HG02870 (cell line): Measurements from ENCODE around the gene MRPL45.

ENCODE experiments used
- ATAC-seq: cut with Tn5 transposase; IDR thresholded peaks from one replicate; pipeline ENCODE4 v1.9.1; 2021; ENCODE audit warnings: mild to moderate bottlenecking, moderate library complexity; ENCODE audit not compliant: unreplicated experiment

Gene MRPL45

DNA sequence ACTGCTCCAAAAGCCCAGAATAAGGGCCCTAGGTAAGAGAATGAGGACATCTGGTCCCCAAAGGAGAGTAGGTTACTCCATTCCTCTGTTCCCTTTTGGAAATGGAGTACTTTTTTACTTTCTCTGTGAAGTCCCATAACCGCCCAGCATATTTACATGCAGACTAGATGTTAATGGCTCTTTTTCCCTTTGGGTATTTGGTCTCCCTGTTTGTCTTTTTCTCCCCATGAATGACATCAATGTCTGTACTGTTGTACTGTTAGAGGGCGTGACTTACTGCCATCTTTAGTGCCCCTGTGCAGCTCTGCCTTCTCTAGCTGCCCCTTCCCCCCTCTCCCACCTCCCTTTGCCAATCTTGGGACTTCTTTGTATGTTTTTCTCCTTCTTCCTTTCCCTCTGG is 27.8 kb downstream of the MRPL45 start:
- ATAC-seq = no peak

DNA sequence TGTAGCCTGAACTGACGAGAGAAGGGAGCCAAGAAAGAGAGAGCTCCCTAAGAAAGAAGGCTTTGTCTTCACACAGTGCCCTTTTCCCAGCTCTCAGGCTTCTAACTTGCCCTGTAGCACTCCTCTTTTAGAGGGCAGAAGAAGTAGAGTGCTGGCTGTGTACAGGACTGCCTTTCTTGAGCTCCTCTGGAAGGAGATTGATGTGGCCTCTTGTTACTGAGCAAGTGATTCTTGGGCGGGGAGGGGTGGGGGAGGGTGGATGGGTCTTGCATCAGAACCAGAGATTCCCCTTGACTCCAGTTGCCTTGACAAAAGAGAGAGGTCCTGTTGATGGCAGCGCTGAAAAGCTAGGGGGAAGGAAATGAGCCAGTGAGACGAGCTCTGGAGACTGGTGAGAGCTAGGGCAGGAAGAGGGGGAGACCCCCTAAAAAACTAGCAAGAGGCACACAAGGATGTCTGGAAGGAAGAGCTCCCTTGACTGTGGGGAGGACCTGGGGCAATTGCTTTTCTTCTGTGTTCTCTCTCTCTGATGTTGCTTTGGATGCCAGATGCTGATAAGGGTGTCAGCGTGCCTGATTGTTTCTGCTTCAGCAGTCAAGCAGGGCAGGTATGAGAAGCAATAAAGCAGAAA is 28.4 kb downstream of the MRPL45 start:
- ATAC-seq = no peak

DNA sequence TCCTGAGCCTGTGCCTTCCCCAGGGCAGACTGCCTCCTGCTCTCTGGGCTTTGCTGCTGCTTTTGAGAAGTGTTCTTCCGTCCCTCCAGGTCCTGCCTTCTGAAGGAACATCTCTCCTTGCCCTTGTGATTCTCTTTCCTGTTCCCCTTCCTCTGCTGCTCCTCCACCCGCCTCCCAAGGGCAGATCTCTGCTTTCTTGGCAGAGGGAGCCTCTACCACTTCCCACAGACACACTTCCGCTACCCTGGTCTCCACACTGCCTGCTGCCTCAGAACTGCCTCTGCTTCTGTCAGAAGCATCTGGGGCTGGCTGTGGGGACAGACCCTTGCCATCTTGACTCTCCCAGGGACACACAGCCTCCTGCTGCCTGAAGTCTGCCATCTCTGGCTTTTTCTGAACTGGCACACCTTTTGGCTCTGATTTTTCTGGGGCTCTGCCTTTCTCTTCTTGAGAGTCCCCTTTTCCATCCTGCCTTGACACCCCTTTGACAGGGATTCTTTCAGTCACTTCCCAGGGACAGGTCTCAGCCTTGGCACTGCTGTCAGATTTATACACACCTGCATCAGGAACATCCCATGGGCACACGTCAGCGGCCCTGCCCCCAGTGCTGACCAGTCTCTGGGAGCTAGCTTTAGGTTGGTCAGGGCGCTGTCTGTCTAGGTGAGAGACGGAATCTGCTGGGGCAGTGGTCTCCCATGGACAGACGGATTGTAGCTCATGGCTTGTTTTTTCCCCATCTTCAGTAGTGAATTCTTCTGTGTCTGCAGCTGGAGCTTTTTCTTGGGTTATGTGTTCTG is 30.2 kb downstream of the MRPL45 start:
- ATAC-seq = no peak

DNA sequence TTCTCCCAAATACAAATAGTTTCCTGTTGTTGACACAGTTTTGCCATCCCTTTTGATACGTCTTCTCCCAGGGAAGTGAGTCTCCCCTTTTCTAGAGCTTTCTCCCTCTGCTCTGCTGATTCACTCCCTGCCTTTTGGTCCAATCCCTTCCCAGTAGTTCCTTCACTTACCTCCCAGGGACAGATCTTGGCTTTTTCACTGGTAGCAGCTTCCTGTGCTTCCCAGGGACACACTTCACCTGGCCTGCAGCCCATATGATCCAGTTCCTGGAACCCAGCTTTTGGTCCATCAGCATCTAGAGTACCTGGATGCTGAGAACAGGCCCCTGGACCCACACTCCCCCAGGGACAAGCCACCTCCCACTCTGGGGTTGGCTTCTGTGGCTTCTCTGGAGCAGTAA is 31.0 kb downstream of the MRPL45 start:
- no peak for ATAC-seq

DNA sequence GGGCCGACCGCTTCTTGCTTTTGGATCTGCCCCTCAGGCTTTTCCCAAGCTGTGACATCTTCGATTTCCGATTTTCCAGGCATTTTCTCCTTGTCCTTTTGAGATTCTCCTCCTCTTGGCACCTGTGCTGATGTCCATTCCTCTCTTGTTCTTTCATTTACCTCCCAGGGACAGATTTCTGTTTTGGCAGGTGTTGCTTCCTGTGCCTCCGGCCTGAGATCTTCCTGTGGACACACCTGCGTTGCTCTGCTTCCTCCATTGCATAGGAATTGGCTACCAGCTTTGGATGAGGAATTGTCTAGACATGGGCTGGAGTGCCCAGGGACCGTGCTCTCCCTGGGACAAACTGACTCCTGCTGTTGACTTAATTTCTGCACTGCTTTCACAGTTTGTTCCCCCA is 31.7 kb downstream of the MRPL45 start:
- ATAC-seq = no peak

DNA sequence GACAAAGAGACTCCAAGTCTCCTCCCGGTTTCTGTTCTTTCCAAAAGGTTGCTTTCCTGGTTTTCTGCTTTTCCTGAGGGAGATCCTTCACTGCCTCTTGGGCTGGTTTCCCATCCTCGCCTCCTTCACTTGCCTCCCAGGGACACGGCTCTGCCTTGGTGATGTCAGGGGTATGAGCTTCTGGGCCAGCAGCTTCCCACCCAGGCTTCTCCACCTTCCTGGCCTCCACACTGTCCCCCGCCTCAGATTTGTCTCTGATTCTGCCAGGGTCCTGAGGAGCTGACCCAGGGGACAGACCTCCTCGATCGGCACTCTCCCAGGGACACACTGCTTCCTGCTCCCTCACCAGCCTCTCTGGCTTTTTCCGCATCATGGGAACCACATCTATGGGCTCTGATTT is 32.3 kb downstream of the MRPL45 start:
- no peak for ATAC-seq

DNA sequence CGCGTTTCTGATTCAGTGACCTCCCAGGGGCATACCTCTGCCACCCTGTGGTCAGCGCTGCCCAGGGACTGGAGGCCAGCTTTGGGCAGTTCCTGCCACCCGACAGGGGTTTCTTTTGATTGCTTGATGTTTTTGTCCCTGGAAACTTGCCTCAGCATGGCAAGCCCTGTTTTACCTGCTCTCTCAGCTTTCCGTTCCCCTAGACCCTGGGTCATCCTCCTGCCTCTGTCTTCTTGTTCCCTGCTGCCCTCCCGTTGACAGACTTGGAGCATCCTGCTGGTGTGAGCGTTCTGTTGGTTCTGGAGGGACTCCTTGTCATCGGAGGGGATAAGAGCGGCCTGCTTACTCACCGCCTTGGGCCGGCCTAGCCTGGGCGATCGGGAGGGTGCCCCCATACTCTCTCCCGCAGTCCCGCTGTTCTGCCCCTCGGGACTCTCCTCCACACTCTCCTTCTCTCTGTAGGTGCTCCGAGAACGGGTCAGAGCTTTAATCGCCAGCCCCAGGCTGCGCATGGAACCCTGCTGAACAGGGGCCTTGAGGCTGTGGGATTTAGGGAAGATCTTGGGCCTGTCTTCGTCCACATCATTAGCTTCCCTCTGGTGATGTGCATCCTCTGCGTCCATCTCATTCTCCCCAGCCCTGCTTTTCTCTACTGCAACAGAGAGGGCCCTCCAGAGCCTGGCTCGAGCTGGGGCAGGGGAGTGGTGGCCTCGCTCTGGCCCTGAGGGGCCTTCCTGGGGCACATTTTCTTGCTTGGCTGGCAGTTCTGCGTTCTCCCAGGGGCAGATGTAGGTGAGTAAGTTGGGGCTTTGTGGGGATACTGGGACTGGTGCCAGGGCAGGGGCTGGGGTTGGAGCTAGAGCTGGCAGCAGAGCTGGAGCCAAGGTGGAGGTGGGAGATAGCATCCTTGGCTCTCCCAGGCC is 33.1 kb downstream of the MRPL45 start:
- ATAC-seq = no peak

DNA sequence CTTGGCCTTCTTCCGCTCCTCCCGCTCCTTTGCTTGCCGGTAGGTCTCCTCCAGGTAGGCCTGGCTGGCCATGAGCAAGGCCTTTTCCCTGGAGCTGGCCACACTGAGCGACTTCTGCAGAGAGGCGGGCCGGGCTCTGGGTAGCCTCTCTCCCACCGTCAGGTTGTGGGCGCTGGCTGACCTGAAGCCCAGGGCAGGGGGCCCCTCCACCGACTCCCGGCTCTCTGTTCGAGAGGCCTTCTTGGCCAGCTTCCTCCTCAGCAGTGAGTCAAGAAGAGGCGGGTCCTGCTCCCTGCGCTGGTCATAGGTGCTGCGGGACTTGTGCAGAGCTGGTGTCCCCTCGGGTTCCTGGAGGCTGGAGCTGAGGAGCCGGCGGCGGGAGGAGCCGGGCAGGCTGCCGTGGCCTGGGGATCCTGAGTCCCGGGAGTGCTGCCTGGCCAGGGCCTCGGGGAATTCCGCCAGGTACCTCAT is 34.0 kb downstream of the MRPL45 start:
- no peak for ATAC-seq

DNA sequence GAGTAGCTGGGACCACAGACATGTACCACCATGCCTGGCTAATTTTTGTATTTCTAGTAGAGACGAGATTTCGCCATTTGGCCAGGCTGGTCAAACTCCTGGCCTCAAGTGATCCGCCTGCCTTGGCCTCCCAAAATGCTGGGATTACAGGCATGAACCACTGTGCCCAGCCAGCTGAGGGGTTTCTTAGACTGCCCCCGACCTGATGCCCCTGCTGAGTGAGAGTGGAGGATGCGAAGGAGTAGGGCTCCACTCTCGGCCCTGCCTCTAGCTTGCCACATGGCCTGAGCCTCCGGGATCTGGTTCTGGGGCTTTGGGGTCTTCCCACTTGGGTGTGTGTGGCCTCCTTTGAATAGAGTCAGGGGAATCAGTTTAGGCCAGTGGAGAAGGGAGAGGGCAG is 35.8 kb downstream of the MRPL45 start:
- no peak for ATAC-seq

DNA sequence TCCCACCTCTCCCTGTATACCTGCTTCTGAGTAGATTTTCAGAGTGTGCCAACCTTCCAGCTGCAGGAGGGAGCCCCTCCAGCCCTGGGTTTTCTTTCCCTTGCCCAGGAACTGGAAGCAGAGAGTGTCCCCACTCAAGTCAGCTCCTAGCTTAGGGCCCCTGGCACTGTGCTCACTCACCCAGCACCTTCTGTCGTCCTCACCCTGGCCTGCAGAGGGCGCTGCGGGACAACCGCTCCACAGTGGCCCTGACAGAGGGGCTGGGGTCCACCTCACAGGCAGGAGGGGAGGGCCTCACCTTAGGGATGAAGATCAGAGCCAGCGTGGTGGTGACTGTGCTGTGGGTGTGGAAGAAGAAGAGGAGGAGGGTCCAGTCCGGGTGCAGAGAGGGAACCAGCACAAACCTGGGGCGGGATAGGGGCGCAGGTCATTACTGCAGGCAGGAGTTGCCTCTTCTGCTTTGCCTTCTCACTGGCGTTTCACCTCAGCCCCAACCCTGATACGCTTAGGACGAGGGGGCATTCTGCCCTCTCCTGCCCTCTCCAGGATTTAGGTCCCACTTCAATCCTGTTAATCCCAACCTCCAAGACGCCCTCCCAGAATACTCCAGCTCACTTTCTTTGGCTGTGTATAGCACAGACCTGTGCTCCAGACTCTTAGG is 36.8 kb downstream of the MRPL45 start:
- no peak for ATAC-seq

DNA sequence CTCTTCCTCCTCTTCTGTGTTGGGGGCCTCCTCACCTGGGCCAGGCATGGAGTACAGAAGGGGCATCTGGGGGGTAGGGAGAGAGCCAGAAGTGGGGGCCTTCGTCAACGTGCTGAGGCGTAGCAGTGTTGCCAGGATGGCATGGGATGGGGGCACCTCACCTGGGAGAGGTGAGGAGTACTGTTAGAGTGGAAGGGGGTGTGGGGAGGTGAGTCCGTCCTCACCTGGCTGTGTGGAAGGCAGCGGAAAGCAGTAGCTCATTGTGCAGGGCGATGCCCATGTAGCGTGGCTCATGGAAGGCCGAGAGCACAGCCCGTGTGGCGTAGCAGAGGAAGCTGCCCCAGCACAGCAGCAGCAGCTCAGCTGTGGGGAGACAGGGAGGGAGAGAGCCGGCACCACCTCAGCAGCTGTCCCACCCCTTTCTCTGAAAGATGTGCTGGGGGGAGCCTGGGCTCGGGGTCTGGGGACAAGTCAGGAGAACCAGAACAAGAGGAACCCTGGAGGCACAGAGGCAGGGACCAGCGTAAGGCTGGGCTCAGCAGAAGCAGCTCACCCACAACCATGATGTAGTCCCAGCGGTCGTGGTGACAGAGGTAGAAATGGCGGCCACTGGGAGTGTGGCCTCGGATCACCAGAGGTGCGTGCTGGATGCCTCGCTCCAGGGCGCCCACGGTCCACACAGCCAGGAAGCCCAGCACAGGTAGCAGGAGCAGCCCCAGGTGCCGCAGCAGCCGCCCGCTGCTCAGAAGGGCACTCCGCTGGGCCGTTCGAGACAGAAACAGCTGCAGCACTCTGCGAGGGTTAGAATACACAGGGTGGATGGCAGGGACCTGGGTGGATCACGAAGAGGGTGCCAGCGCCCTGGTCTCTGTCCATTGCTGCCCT is 37.8 kb downstream of the MRPL45 start:
- ATAC-seq = no peak

DNA sequence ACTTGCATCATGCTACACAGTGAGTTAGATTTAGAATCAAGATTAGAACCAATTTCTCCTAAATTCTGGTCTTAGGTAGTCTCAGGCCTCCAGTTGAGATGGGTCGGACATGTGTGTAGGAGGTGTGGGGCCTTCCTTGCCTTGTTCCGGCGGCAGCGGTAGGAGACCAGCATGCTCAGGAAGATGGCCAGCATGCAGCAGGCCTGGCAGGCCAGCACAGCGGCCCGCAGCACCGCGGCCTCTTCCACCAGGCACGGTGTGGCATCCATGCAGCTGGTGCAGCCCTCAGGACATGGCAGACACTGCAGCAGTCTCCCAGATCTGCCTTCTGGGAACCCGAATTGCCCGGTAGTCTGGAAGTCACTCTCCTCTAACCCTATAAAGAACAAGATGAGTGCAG is 39.9 kb downstream of the MRPL45 start:
- ATAC-seq = no peak

DNA sequence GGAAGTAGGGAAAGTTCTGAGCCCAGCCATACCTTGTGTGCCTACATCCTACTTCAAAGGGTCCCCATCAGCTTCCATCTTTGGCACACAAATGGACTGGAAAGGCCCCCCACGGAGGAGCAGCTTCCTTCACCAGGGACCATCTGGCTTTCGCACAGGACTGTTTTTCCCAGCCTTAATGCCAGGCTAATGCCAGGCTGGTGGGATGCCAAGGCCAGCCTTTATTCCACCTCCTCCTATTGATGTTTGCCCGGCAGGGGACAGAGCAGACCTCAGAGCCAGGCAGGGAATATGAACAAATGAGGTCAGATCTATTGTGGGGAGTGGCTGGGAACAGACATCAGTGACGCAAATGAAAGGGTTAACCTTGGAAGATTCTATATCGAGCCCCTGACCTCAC is 41.1 kb downstream of the MRPL45 start:
- no peak for ATAC-seq

DNA sequence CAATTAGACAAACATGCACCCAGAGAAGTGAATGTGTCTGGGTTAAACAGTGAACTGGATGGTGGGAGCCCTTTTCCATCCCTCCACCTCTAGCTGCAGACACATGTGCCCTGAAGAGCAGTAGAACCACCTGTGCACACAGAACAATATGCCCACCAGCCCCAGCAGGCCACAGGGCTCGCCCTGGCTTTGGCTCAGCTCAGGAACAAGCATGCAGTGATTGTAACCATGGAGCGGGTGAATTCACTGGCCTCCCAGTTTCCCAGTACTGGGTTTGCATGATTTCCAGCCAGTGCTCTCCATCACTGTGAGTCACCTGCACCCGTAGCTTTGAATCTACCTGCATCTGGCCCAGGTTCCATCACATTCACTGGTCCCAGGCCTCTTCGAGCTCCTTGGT is 41.6 kb downstream of the MRPL45 start:
- no peak for ATAC-seq

DNA sequence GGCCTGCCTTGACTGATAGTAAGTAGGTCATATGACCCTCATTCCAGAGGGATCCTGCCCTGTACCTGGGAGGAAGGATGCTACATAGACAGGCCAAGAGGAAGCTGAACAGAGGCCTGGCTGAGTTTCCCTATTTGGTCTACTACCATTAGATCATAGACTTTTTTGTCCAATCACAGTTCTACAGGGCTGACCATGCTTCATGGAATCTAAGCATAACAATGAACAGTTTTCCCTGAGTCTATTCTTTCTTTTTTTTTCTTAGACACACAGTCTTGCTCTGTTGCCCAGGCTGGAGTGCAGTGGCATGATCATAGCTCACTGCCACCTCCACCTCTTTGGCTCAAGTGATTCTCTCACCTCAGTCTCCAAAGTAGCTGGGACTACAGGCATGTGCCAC is 42.9 kb downstream of the MRPL45 start:
- no peak for ATAC-seq

DNA sequence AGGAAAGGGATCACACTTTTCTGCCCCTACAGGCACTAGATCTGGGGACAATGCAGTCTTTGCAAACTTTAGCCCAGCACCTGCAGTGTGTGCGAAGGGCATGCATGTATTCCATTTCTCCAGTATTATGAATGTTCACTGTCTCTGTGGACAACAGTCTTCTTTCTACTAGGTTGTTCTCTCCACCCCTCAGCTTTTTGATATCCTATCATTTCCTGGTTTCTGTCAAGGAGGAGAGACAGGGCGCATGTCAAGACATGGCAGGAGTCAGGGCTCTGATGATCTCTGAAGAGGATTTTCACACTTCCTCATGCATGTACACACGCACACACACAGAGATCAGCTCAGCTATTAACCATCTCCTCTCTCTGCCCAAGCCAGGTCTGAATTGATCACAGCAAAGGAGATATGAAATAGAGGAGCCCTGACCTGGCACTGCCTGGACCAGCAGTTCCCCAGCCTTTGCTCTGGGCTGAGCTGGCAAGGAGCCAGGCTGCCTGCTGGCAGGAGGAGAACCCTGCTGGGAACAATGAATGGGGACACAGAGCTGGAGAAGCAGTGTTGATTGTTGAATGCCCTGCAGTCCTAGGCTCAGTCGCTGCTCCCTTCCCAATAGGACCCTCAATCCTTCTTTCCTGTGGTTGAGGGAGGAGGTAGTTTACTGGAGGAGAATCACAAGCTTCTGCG is 44.2 kb downstream of the MRPL45 start:
- ATAC-seq = no peak

DNA sequence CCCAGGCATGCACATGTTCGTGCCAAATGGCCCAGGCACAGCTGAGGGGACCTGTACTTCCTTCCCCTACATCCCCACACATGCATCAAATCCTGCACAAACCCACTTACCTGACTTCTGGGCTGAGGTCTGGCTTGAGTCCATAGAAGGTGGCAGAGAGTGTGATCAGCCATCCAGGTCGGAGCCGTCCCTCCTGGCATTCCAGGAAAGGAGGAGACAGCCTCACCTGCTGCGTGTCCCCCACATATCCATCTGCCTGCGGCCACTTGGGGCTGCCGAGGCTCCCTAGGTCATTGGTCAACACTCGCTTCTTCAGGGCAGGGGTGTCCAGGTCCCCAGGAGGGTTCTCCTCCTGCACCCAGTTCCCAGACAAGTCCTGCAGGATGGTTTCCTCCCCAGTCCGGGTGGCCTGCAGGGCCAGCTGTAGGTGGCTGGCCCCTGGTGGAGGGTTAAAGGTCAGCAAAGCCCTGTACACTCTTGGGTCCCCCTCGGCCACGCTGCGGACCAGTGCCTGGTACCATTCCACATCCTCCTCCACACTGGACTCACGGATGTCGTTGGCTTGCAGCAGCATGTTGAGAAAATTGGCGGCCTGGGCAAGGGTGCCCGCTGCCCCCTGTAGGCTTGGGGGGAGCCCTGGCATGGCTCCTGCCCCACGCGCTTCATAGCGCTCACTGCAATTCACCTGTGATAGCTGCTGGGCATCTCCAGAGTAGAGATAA is 46.1 kb downstream of the MRPL45 start:
- ATAC-seq = no peak

DNA sequence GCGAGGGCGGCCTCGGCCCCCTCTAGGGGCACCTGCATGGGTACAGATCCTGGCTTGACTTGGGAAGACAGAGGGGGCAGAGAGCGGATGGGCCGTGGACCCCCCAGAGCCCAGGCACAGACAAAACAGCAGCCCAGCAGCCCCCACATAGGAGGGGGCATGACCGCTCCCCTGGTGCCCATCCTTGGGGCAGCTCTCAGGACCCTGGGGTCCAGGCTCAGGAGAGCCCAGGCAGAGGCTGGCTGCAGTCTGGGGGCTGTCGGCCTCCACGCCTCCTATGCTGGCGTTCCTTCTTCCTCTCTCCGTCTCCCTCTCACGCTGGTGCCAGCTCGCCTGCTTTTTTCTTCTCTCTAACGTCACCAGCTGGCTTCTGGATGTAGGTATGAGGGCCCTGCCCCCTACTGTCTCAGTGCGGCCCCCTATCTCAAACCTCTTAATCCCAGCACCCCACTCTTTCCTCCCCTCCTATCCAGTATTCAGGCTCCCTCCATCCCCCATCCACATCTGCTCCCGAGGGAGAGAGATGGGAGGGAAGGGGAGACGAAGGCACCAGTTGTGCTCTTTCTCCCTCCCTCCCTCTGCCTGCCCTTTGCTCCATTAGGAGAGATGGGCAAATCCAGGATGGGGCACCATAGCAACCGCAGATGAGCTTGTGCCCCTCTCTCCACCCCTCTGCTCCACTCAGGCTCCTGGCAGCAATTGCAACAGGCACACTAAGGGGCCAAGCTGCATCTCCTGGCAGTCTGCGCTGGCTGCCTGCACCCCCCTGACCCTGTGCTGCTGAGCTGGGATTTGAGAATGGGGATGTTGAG is 46.8 kb downstream of the MRPL45 start, which contains the start of gene GPR179:
Gene GPR179, minus strand, starts transcription at position 349 of the 812 bp plus-strand sequence. Its CDS starts 167 bp downstream, at position 182.
- no peak for ATAC-seq
